PC-9 (cell line): ENCODE measurements around the gene CFAP97D1. TPM values are rescaled to one million over a fixed set of nuclear protein-coding genes. Genes with fewer than 3 reads are reported as not detected.

ENCODE experiments used
- Bru-seq: library from RNA; stranded (reverse); fragments of 400-500 nt; gene quantifications from one replicate; lab custom pipeline; 2021; lab: Mats Ljungman, UMichigan
- BruChase-seq, 2 experiments: library from RNA; stranded (reverse); fragments of 400-500 nt; gene quantifications; one replicate each; lab custom pipeline; 2021; lab: Mats Ljungman, UMichigan
- BruUV-seq: library from RNA; stranded (reverse); fragments of 400-500 nt; replicated peaks from 2 replicates; lab custom pipeline; 2021; lab: Mats Ljungman, UMichigan
- CTCF ChIA-PET: fragments of 300-600 bp; sonication (Branson Sonifier 250); formaldehyde crosslinking; loops from one replicate; lab custom pipeline; 2022; ENCODE audit warnings: antibody characterized with exemption; lab: Charles Lee
- POLR2A ChIA-PET: fragments of 300-600 bp; sonication (Branson Sonifier 250); formaldehyde crosslinking; loops from one replicate; lab custom pipeline; 2022; ENCODE audit warnings: antibody characterized with exemption; ENCODE audit not compliant: unreplicated experiment; lab: Charles Lee
- DNase-seq, 2 experiments: peaks; one replicate each; pipeline versions ENCODE4 v3.0.0 to v3.0.0-alpha.2; 2015 to 2022; ENCODE audit warnings: mixed read lengths in 1 of 2
- H2AFZ ChIP-seq: fragments of 200-600 bp; sonication (generic); 2 replicates; pipeline ENCODE4 v1.8.1; 2017; ENCODE audit warnings: antibody characterized with exemption
- H3F3A ChIP-seq: fragments of 200-600 bp; sonication (generic); 2 replicates; pipeline ENCODE4 v1.8.1; 2017; ENCODE audit warnings: antibody characterized with exemption, mild to moderate bottlenecking, low read depth; ENCODE audit not compliant: insufficient read depth
- H3K27ac ChIP-seq: fragments of 200-600 bp; sonication (generic); 2 replicates; pipeline ENCODE4 v1.6.1; 2016; ENCODE audit warnings: mixed run types
- H3K27me3 ChIP-seq: fragments of 200-600 bp; sonication (generic); 2 replicates; pipeline ENCODE4 v1.6.1; 2016; ENCODE audit warnings: low read depth, mixed run types; ENCODE audit not compliant: insufficient read depth
- H3K36me3 ChIP-seq: fragments of 200-600 bp; sonication (generic); 2 replicates; pipeline ENCODE4 v1.6.1; 2016; ENCODE audit warnings: low read depth, mixed run types
- H3K4me1 ChIP-seq: fragments of 200-600 bp; sonication (generic); replicated peaks from 2 replicates; pipeline ENCODE4 v1.6.1; 2016; ENCODE audit warnings: mixed run types; ENCODE audit not compliant: insufficient read depth
- H3K4me2 ChIP-seq: fragments of 200-600 bp; sonication (generic); 2 replicates; pipeline ENCODE4 v1.6.1; 2017; ENCODE audit warnings: mixed run types
- H3K4me3 ChIP-seq: fragments of 200-600 bp; sonication (generic); 2 replicates; pipeline ENCODE4 v1.6.1; 2016; ENCODE audit warnings: mixed run types
- H3K79me2 ChIP-seq: fragments of 200-600 bp; sonication (generic); 2 replicates; pipeline ENCODE4 v1.6.1; 2017; ENCODE audit warnings: low read depth, mixed run types
- H3K9me2 ChIP-seq: fragments of 200-600 bp; sonication (generic); 2 replicates; pipeline ENCODE4 v1.8.1; 2017; ENCODE audit warnings: mild to moderate bottlenecking; ENCODE audit not compliant: insufficient read depth
- H3K9me3 ChIP-seq: fragments of 200-600 bp; sonication (generic); 2 replicates; pipeline ENCODE4 v1.8.1; 2016; ENCODE audit warnings: low read depth; ENCODE audit not compliant: insufficient read depth
- H4K20me1 ChIP-seq: fragments of 200-600 bp; sonication (generic); 2 replicates; pipeline ENCODE4 v1.8.1; 2017; ENCODE audit not compliant: insufficient read depth
- CTCF ChIP-seq: fragments of 200-600 bp; sonication (generic); conservative IDR thresholded peaks from 2 replicates; pipeline ENCODE4 v1.6.1; 2017; ENCODE audit warnings: mixed run types, antibody characterized with exemption, mild to moderate bottlenecking, moderate library complexity
- EZH2 ChIP-seq: fragments of 200-600 bp; sonication (generic); IDR thresholded peaks from 2 replicates; pipeline ENCODE4 v1.8.0; 2017; ENCODE audit warnings: antibody characterized with exemption, low read depth
- intact Hi-C: fragments of 100-400 bp; cut with micrococcal nuclease; formaldehyde crosslinking; loops from one replicate; pipeline ENCODE4 v1.10.0; 2022; ENCODE audit not compliant: unreplicated experiment
- long read RNA-seq: library from polyadenylated mRNA; stranded (forward); transcript quantifications from one replicate; pipeline ENCODE4 v2.0.0, GENCODE V29; 2022
- total RNA-seq: library from RNA; stranded (reverse); gene quantifications from 2 replicates; pipeline ENCODE4 v1.2.3, GENCODE V29; 2021

The CFAP97D1 gene
- total RNA-seq (not detected in 2 replicates), Bru-seq, nascent RNA (percentile 8 among the genes with signal in this experiment), BruChase-seq, experiment 1, labeled RNA remaining after a 2-hour chase (percentile 14 among the genes with signal in this experiment), BruChase-seq, experiment 2, labeled RNA remaining after a 6-hour chase (percentile 9 among the genes with signal in this experiment)
- long read RNA-seq = 0 reads

- Histone ChIP-seq H3K27ac (no peak within 1 kb of the TSS), H3K4me3 (peak within 1 kb of the TSS; percentile 81), H3K4me2 (peak within 1 kb of the TSS; percentile 92), H4K20me1 (no peaks in the 10 kb centered on the region; the same call in 1 of the 2 replicates), H3F3A (peaks cover 7% of the 10 kb centered on the region; the same call in 1 of the 2 replicates), H3K79me2 (peaks cover 26% of the 10 kb centered on the region), H3K36me3 (0 out of 2 replicates have a peak, but pooled peaks cover 6% of the 10 kb centered on the region), H3K27me3 (peaks cover 20% of the 10 kb centered on the region; the same call in 1 of the 2 replicates), H3K4me1 (peaks cover 14% of the 10 kb centered on the region), H2AFZ (peak within 1 kb of the TSS; percentile 94), H3K9me3 (no peaks in the 10 kb centered on the region), H3K9me2 (no peaks in the 10 kb centered on the region)
- BruUV-seq = no TSS peak
- ChIA-PET POLR2A (no interaction called here), CTCF (no interaction called here)
- DNase-seq = no peak
- no peak for TF ChIP-seq EZH2
- TF ChIP-seq CTCF = no peak
- intact Hi-C loops = no loop called here
Observed at GRCh38 chr17:43780135-43780534, at the start of gene CFAP97D1. CFAP97D1 (plus strand) TSS chr17:43780435; CDS start chr17:43780463, 28 bp downstream.

- no peaks in the 10 kb centered on the region for H3K79me2 ChIP-seq
- H3K9me2 ChIP-seq = no peaks in the 10 kb centered on the region
- H2AFZ ChIP-seq = no peak overlapping the region
- no TSS peak for BruUV-seq
- H3K9me3 ChIP-seq = no peaks in the 10 kb centered on the region; the same call in 1 of the 2 replicates
- no peaks in the 10 kb centered on the region for H3K36me3 ChIP-seq
- no peaks in the 10 kb centered on the region for H3K27me3 ChIP-seq
- peaks cover 7% of the 10 kb centered on the region for H3K4me1 ChIP-seq
- peak in 1 of 2 experiments; percentile 69 for DNase-seq
- peaks cover 8% of the 10 kb centered on the region; the same call in 1 of the 2 replicates for H3F3A ChIP-seq
- no peak overlapping the region for H3K4me3 ChIP-seq
- H3K27ac ChIP-seq = no peak overlapping the region
- CTCF ChIA-PET = no interaction called here
- POLR2A ChIA-PET = interaction anchor here (0.6 kb wide), 1 partner anchor 330 kb away, joined by 19 read pairs; no protein-coding TSS in a partner anchor
- intact Hi-C loops = no loop called here
- TF ChIP-seq EZH2 (no peak), CTCF (no peak)
- no peaks in the 10 kb centered on the region for H4K20me1 ChIP-seq
- 0 out of 2 replicates have a peak overlapping the region, but pooled peaks have one; percentile 16 for H3K4me2 ChIP-seq
Observed at GRCh38 chr17:43732958-43733357, 47.3 kb upstream of the CFAP97D1 start.

- no peaks in the 10 kb centered on the region for H3K36me3 ChIP-seq
- BruUV-seq = no TSS peak
- H3F3A ChIP-seq = peaks cover 8% of the 10 kb centered on the region; the same call in 1 of the 2 replicates
- no peak overlapping the region for H2AFZ ChIP-seq
- no peaks in the 10 kb centered on the region for H3K9me2 ChIP-seq
- H3K4me3 ChIP-seq = no peak overlapping the region
- intact Hi-C loops = no loop called here
- H3K4me1 ChIP-seq = peaks cover 12% of the 10 kb centered on the region
- no peaks in the 10 kb centered on the region for H3K79me2 ChIP-seq
- ChIA-PET POLR2A (no interaction called here), CTCF (no interaction called here)
- H3K9me3 ChIP-seq = no peaks in the 10 kb centered on the region; the same call in 1 of the 2 replicates
- no peak for DNase-seq
- no peak overlapping the region for H3K4me2 ChIP-seq
- H3K27ac ChIP-seq = no peak overlapping the region
- H3K27me3 ChIP-seq = no peaks in the 10 kb centered on the region
- H4K20me1 ChIP-seq = no peaks in the 10 kb centered on the region
- TF ChIP-seq EZH2 = no peak
- TF ChIP-seq CTCF = no peak
Observed at GRCh38 chr17:43733956-43734355, 46.3 kb upstream of the CFAP97D1 start.
